HFF-Myc (cell line): ENCODE measurements around the gene SH2D2A.
A peak's percentile ranks its signal among the peaks of the same experiment; 100 is the strongest.

Experiments used
- DNase-seq: peaks from one replicate; pipeline ENCODE4 v3.0.0-alpha.2; 2011; ENCODE audit warnings: low read depth; ENCODE audit errors: extremely low read depth
- H3K4me3 ChIP-seq: replicated peaks from 2 replicates; pipeline ENCODE4 v1.5.1; 2011; ENCODE audit warnings: low read depth, mild to moderate bottlenecking, control low read depth, low read length
- CTCF ChIP-seq: IDR thresholded peaks from 2 replicates; pipeline ENCODE4 v1.5.1; 2012; ENCODE audit warnings: mild to moderate bottlenecking, low read depth, low read length, control low read depth; ENCODE audit errors: missing control alignments

Gene SH2D2A

GRCh38 chr1:156773607-156774006 is 43.0 kb downstream of the SH2D2A start:
- no peak overlapping the region for H3K4me3 ChIP-seq
- no peak for DNase-seq
- TF ChIP-seq CTCF = no peak

- no peak for DNase-seq
- TF ChIP-seq CTCF = no peak
- no peak overlapping the region for H3K4me3 ChIP-seq
Measured at GRCh38 chr1:156772728-156773497, 43.7 kb downstream of the SH2D2A start.

GRCh38 chr1:156772222-156772621 is 44.4 kb downstream of the SH2D2A start:
- no peak for TF ChIP-seq CTCF
- no peak overlapping the region for H3K4me3 ChIP-seq
- DNase-seq = no peak

- H3K4me3 ChIP-seq = peak overlapping the region; percentile 67
- TF ChIP-seq CTCF = no peak
- DNase-seq = no peak
Measured at GRCh38 chr1:156768610-156769295, 47.9 kb downstream of the SH2D2A start.

- no peak for TF ChIP-seq CTCF
- no peak for DNase-seq
- H3K4me3 ChIP-seq = peak overlapping the region; percentile 67
Measured at GRCh38 chr1:156767879-156768604, 48.6 kb downstream of the SH2D2A start.

GRCh38 chr1:156767101-156767878 is 49.4 kb downstream of the SH2D2A start, which contains the start of gene PRCC:
Gene PRCC, plus strand, starts transcription at chr1:156767535. Its CDS starts 237 bp downstream, at chr1:156767772.
- TF ChIP-seq CTCF = no peak
- DNase-seq = peak; percentile 100
- H3K4me3 ChIP-seq = peak within 1 kb of the TSS; percentile 67
